ENCODE measurements around the gene GSK3A. TPM values are rescaled to one million over a fixed set of nuclear protein-coding genes. Genes with fewer than 3 reads are reported as not detected.
A peak's percentile ranks its signal among the peaks of the same experiment; 100 is the strongest.

GSK3A gene
- total and polyA plus RNA-seq, 9 of the 15 experiments (the other 6 are each of a cell fraction or from before 2014, with no cell fraction given), result 0.62 to 90.7 (median 33.3) TPM

DNA sequence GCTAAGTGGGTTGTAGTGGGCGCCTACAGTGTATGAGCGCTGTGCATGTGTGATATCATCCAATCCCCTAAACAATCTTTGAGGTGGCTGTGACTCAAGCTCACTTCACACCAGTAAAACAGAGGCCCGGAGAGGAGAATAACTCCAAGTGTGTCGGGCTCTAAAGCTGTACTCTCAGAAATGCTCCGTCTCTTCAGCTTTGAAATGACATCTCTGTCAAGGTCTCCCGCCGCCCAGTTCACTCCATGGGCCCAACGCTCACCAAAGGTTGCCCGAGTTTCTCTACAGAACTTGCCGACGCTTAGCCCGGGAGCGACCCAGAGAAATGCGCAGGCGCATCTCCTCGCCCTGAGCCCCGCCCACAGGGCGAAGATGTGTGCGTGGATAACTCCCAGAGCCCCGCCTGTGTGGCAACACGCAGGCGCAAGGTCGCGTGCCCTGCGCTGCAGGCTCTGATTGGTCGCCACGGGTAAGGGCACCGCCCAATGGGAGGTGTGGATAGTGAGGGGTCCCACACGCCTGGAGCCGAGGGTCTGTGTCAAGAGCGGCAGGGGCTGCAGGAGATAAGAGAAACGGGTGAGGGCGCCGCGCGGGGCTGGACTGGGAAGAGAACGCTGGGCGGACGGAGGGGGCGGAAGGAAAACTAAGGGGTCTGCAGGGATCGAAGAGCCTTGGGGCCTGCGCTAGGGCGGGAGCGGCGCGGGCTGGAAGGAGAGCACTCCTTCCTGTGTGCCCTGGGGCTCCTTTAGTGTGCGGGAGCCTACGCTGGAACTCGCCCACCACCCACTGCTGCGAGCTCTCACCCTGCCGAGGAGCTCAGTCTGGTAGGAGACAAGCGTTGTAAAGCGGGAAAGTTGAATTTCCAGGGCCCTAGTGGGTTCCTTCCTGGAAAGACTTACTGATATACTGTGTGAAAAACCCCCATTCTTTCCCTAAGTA is 22.3 kb downstream of the GSK3A start, which contains the start of gene ZNF526 (continued):
- TF ChIP-seq MYC (IDR thresholded peaks at IDR 0.05; ENCODE audit: low read depth, low read length) (peak; percentile 76), MYC (CRISPR knock-in tag; IDR thresholded peaks at IDR 0.05; ENCODE audit: borderline replicate concordance, low read depth) (peak; percentile 83; the same call in 1 of the 2 replicates), CEBPB (tag; IDR thresholded peaks at IDR 0.05) (0 out of 2 replicates have a peak, but pooled peaks have one; percentile 5), ETV1 (tag; conservative IDR thresholded peaks at IDR 0.05; ENCODE audit: low read depth) (0 out of 2 replicates have a peak, but pooled peaks have one; percentile 31), ZNF644 (tag; IDR thresholded peaks at IDR 0.05; ENCODE audit: low read depth) (no peak), HOMEZ (CRISPR knock-in tag; IDR thresholded peaks at IDR 0.05) (no peak), SNIP1 (IDR thresholded peaks at IDR 0.05; ENCODE audit: low read depth) (no peak), HNRNPUL1 (IDR thresholded peaks at IDR 0.05; ENCODE audit: low read length) (no peak), RBM15 (IDR thresholded peaks at IDR 0.05; ENCODE audit: insufficient read depth, low read length) (no peak), RCOR1 (IDR thresholded peaks at IDR 0.05; ENCODE audit: borderline replicate concordance in 1 of 2, low read depth in 2 of 2, low read length in 2 of 2) (peak in 1 of 2 experiments; percentile 46; a peak in 1 of 4 replicates), NKRF (IDR thresholded peaks at IDR 0.05; ENCODE audit: borderline replicate concordance) (peak; percentile 92), TARDBP (IDR thresholded peaks at IDR 0.05) (no peak; the same call in 1 of the 2 replicates), ZC3H11A (IDR thresholded peaks at IDR 0.05; ENCODE audit: low read depth, low read length) (no peak), ZNF707 (CRISPR knock-in tag; conservative IDR thresholded peaks at IDR 0.05) (no peak), HIVEP1 (CRISPR knock-in tag; IDR thresholded peaks at IDR 0.05) (no peak), EWSR1 (IDR thresholded peaks at IDR 0.05; ENCODE audit: borderline replicate concordance, low read depth, partially characterized antibody) (no peak), TAF15 (IDR thresholded peaks at IDR 0.05; ENCODE audit: low read depth, low read length) (no peak)
- TF ChIP-seq, protein P1, sequence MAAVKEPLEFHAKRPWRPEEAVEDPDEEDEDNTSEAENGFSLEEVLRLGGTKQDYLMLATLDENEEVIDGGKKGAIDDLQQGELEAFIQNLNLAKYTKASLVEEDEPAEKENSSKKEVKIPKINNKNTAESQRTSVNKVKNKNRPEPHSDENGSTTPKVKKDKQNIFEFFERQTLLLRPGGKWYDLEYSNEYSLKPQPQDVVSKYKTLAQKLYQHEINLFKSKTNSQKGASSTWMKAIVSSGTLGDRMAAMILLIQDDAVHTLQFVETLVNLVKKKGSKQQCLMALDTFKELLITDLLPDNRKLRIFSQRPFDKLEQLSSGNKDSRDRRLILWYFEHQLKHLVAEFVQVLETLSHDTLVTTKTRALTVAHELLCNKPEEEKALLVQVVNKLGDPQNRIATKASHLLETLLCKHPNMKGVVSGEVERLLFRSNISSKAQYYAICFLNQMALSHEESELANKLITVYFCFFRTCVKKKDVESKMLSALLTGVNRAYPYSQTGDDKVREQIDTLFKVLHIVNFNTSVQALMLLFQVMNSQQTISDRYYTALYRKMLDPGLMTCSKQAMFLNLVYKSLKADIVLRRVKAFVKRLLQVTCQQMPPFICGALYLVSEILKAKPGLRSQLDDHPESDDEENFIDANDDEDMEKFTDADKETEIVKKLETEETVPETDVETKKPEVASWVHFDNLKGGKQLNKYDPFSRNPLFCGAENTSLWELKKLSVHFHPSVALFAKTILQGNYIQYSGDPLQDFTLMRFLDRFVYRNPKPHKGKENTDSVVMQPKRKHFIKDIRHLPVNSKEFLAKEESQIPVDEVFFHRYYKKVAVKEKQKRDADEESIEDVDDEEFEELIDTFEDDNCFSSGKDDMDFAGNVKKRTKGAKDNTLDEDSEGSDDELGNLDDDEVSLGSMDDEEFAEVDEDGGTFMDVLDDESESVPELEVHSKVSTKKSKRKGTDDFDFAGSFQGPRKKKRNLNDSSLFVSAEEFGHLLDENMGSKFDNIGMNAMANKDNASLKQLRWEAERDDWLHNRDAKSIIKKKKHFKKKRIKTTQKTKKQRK (IDR thresholded peaks at IDR 0.05; ENCODE audit: borderline replicate concordance, low read depth, low read length), result no peak
